Upper lobe of left lung (tissue), 4 donors: Measurements from ENCODE around the gene TICAM2.

ENCODE experiments used
- POLR2A ChIP-seq, 4 donors: fragments of 450-650 bp; IDR thresholded peaks; one replicate each; pipeline ENCODE4 v1.5.1; 2016 to 2017; ENCODE audit warnings: antibody characterized with exemption in 4 of 4, mild to moderate bottlenecking in 2 of 4
- POLR2AphosphoS5 ChIP-seq, 2 donors: sonication (generic); formaldehyde crosslinking; IDR thresholded peaks; one replicate each; pipeline ENCODE4 v1.5.1; 2017; ENCODE audit warnings: antibody characterized with exemption in 2 of 2

DNA sequence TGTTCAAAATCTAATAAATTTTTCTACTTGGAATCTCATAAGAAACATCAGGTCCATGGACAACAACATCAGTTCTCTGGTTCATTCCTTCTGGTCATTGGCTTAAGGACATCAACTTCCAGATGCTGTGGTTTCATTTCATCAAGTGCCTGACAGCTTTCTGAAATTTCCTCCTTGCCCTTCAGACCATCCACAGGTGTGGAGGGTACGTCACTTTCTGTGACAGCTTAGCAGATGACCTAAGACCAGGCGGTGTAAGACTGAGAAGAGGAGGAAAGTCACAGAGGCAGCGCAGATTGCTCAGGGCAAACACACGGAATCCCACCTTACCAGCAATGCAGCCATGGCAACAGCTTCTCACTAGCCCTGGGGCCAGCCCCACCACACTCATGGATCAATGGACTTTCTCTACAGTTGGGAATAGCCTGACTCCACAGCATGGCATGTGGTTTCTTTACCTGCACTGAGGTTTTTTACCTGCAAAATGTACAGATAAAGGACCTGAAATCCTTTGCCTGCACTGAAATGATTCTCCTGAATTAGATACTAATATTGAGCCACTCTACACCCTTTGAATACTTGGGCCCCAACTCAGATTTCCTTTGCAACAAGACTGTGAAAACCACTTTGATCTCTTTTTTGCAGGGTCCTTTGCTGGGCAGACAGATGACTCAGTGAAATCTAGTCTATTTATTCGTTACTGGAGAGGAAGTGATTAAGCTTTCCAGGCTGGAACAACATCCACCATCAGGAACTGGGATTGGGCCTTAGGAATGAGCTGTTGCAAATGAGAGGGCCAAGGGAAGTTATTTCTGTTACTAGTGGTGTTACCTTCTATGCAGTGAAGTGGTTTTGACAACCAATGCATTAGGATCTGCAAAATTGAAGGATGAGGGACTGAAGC, 26.9 kb downstream of the TICAM2 start:
- TF ChIP-seq POLR2AphosphoS5 (IDR thresholded peaks at IDR 0.05) (no peak), POLR2A (IDR thresholded peaks at IDR 0.05) (no peak)
